ENCODE data around the gene TMC4.

Gene TMC4

DNA sequence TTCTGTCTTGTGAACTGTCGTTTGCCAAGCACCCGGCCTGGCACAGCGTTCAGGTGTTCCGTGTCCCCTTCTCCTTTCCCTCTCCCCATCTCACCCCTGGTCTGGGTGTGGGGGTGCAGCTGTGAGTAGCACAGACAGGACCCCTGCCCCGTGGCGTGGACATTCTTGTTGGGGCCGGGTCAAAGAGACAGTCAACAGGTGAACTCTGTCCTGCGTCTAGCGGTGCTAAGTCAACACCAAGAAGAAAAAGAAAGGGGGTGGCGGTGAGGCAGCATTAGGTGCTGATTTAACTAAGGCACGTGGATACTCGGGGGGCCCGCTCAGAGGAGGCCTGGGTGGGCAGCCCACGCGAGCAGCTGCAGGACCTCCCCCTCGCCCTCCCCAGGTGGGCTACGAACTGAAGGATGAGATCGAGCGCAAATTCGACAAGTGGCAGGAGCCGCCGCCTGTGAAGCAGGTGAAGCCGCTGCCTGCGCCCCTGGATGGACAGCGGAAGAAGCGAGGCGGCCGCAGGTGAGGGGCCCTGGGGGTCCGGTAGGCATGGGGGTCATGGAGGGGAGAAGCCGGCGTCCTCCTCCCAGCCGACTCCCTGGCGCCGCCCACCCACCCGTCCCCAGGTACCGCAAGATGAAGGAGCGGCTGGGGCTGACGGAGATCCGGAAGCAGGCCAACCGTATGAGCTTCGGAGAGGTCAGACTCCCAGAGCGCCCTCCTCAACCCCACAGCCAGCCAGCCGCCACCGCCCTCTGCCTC is 45.1 kb downstream of the TMC4 start:
- no peak for DNase-seq

DNA sequence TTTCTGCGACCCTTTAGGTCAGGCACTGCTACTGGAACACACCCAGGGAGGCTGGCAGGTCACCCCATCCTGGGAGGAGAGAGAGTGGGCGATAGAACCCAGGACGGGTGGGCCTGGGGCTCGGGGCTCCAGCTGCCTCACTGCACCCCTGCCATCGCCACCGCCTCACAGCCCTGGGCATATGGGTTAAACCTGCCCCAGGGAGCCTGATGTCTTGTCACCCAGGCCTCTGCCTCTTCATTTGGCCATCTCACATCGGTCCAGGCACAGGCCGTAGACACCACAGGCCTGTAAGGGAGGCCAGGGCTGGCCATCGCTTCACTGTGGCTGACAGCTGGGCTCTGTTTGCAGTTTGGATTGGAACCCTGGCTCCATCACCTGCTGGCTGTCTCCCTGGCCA is 47.2 kb downstream of the TMC4 start:
- DNase-seq = no peak

DNA sequence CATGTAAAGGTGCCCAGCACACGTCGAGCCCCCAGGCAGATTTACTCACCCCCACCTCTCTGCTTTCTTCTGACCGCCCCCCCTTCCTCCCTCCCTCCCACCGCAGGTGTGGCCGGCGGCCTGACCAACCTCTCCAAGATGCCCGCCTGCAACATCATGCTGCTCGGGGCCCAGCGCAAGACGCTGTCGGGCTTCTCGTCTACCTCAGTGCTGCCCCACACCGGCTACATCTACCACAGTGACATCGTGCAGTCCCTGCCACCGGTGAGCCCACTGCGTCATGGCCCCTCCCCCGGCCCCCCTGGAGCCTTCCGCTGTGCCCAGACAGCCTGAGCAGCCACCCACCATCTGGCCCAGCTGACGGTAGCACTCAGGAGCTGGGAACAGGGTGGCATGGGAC is 48.6 kb downstream of the TMC4 start:
- DNase-seq = no peak

DNA sequence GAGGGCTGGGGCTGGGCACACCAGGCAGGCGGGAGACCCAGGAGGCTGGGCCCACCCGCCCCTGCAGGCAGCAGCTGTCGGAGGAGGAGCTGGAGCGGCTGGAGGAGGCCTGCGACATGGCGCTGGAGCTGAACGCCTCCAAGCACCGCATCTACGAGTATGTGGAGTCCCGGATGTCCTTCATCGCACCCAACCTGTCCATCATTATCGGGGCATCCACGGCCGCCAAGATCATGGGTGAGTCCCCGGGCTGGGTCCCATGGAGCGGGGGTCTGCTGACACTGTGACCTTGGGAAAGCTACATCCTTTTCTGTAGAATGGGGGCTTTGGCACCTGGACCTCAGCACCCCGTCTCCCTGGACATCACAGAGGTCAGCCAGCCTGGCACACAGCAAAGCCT is 49.3 kb downstream of the TMC4 start:
- DNase-seq = no peak

DNA sequence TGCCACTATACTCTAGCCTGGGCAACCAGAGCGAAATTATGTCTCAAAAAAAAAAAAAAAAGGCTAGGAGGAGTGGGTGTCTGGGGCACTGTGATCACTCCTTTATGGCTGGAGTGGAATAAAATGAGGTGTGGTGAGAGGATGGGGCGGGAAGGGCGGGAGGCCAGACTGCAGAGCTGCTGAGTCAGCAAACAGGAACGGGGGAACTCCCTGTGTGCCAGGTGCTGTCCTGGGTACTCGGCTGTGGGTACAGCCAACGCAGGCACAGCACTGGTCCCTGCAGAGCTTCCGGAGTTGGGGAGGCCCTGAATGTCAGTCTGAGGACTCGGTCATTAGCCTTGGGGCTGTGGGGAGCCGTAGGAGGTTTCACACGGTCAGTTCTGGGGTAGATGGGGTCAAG is 51.7 kb downstream of the TMC4 start:
- DNase-seq = no peak

DNA sequence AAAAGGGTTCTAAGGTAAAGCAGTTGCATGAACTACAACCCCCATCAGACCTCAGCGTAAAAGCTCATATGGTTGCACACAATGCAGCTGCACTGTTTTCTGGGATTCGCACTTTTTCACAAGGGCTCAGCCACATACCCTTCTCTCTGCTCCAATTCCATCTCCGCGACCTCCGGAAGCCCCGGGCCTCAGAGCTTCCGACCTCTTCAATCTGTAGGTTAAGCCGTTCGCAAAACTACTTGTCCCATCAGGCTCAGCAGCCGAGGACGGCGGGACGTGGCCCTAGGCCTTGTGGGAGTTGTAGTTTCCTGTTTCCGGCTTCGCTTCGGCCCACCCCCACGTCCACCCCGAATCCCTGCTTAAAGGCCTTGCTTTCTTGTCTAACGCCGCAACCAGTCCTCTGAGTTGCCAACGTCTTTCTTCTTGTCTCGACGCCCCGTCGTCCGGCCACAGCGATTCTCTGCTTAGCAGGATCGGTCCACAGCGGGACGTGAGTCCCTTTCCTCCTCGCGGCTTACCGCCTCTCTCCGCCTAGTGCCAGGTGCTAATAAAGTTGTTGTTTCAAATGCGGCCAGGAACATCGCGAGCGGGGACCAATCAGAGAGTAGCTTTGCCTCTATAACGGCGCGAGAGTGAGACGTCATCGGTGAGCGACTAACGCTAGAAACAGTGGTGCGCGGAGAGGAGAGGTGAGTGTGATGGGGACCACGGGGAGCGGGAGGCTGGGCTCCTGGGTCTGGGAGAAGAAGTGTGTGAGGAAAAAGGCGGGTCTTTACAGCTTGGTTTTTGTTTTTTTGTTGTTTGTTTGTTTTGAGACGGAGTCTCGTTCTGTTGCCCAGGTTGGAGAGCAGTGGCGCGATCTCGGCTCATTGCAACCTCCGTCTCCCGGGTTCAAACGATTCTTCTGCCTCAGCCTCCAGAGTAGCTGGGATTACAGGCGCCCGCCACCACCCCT is 57.6 kb downstream of the TMC4 start, which contains the start of the genes PRPF31 and TFPT:
PRPF31 (plus strand) TSS at position 646 of the 955 bp plus-strand sequence. CDS start 2,525 bp downstream, outside the sequence.
TFPT (minus strand) TSS at position 549 of the 955 bp plus-strand sequence; CDS start at position 161, 388 bp downstream.
- peak; percentile 96 for DNase-seq

DNA sequence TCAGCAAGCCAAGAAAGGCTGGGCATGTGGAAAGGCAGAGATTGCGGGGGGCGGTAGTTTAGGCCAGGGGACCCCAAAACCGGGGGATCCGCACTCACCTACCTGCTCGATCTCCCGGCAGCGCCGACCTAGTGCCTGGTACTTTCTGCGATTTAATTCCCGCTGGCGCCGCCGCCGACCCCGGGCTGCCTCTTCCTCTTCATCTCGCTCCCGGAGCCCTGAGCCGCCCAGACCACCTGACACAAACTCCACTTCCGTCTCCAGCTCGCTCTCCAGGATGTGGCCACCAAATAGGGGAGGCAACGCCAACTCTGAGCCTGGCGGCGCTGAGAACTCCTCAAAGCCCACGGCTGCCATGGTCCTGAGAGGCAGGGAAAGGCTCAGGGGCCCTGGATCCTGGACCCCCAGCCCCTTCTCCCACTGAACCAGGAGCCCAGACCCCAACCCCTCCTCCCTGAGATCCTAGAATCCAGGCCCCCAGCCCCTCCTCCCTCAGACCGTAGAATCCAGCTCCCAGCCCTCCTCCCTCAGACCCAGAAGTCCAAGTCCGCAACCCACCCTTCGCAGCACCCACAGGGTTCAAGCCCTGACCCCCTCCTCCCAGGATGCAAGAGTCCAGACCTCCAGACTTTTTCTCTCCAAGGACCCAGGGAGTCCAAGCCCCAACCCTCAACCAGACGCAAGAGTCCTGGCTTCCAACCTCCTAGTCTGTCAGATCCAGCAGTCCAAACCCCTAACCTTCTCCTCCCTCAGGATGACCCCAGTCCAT is 58.4 kb downstream of the TMC4 start:
- DNase-seq = peak; percentile 38
